Activated T-helper 2 cell treated with anti-CD3 and anti-CD28 coated beads, Interferon-gamma antibody, Interleukin-2, Interleukin-4, amounts not matched to agents 10 μg/mL and 5 μg/mL and 100 μg/mL, durations not matched to agents 14 hours and 24 hours and 36 hours (primary cell): Measurements from ENCODE around the gene TMEM169. TPM values are rescaled to one million over a fixed set of nuclear protein-coding genes. Genes with fewer than 3 reads are reported as not detected.
A peak's percentile ranks its signal among the peaks of the same experiment; 100 is the strongest.

ENCODE experiments used
- DNase-seq: peaks from one replicate; pipeline ENCODE4 v3.0.0; 2021; ENCODE audit warnings: low spot score
- H3K27ac Mint-ChIP-seq: one replicate; pipeline ENCODE4 v1.8.0; 2021; ENCODE audit warnings: mixed read lengths
- H3K27me3 Mint-ChIP-seq: one replicate; pipeline ENCODE4 v1.8.0; 2021; ENCODE audit warnings: low read depth, mixed read lengths
- H3K36me3 Mint-ChIP-seq: one replicate; pipeline ENCODE4 v1.8.0; 2021; ENCODE audit warnings: low read depth, mixed read lengths
- H3K4me1 Mint-ChIP-seq: one replicate; pipeline ENCODE4 v1.8.0; 2021; ENCODE audit warnings: low read depth, mixed read lengths
- H3K4me3 Mint-ChIP-seq: one replicate; pipeline ENCODE4 v1.8.0; 2021; ENCODE audit warnings: low read depth, mild to moderate bottlenecking, moderate library complexity, mixed read lengths
- H3K9me3 Mint-ChIP-seq: one replicate; pipeline ENCODE4 v1.8.0; 2021; ENCODE audit warnings: mixed read lengths
- intact Hi-C: fragments of 100-400 bp; cut with micrococcal nuclease; formaldehyde crosslinking; loops from one replicate; pipeline ENCODE4 v1.15.1; 2023
- total RNA-seq: library from RNA; stranded (reverse); gene quantifications from 2 replicates; pipeline ENCODE4 v1.2.3, GENCODE V29; 2022

Gene TMEM169
- total RNA-seq, 1 donor from 2014 or later: 1.3 TPM

- DNase-seq: no peak
- intact Hi-C loops: loop anchor here (1.0 to 5.0 kb wide), 6 partner anchors 26 to 1112 kb away; partner anchors contain the start of gene SMARCAL1
- peaks cover 57% of the 10 kb centered on the region for H3K4me1 Mint-ChIP-seq
Observed at GRCh38 chr2:216109962-216110614, 28.4 kb downstream of the TMEM169 start.

GRCh38 chr2:216110620-216111019 is 28.9 kb downstream of the TMEM169 start:
- H3K27ac Mint-ChIP-seq: peak overlapping the region; percentile 96
- H3K9me3 Mint-ChIP-seq: no peaks in the 10 kb centered on the region
- intact Hi-C loops: loop anchor here (1.0 to 5.0 kb wide), 4 partner anchors 76 to 1112 kb away; no protein-coding TSS in a partner anchor
- no peak for DNase-seq
- H3K27me3 Mint-ChIP-seq: no peaks in the 10 kb centered on the region
- H3K36me3 Mint-ChIP-seq: peaks cover 60% of the 10 kb centered on the region
- H3K4me1 Mint-ChIP-seq: peaks cover 61% of the 10 kb centered on the region
- H3K4me3 Mint-ChIP-seq: peak overlapping the region; percentile 96

More at GRCh38 chr2:216109962-216110614, 28.4 kb downstream of the TMEM169 start:
- peak overlapping the region; percentile 96 for H3K4me3 Mint-ChIP-seq
- no peaks in the 10 kb centered on the region for H3K9me3 Mint-ChIP-seq
- no peaks in the 10 kb centered on the region for H3K27me3 Mint-ChIP-seq
- H3K36me3 Mint-ChIP-seq: peaks cover 55% of the 10 kb centered on the region
- peak overlapping the region; percentile 96 for H3K27ac Mint-ChIP-seq

- Mint-ChIP-seq H3K27me3 (no peaks in the 10 kb centered on the region), H3K27ac (peak overlapping the region; percentile 37), H3K4me3 (peak overlapping the region; percentile 96), H3K9me3 (no peaks in the 10 kb centered on the region), H3K36me3 (peaks cover 63% of the 10 kb centered on the region), H3K4me1 (peaks cover 63% of the 10 kb centered on the region)
- no peak for DNase-seq
- intact Hi-C loops: loop anchor here (2.0 to 5.0 kb wide), 2 partner anchors 76 to 1111 kb away; no protein-coding TSS in a partner anchor
Observed at GRCh38 chr2:216111122-216111521, 29.4 kb downstream of the TMEM169 start.

- Mint-ChIP-seq H3K9me3 (no peaks in the 10 kb centered on the region), H3K27me3 (no peaks in the 10 kb centered on the region)
- intact Hi-C loops: loop anchor here (2.0 to 5.0 kb wide), 2 partner anchors 26 to 1109 kb away; no protein-coding TSS in a partner anchor
Observed at GRCh38 chr2:216112926-216113325, 31.2 kb downstream of the TMEM169 start.

GRCh38 chr2:216113572-216113971 is 31.9 kb downstream of the TMEM169 start:
- DNase-seq: no peak
- peaks cover 73% of the 10 kb centered on the region for H3K4me1 Mint-ChIP-seq
- H3K27me3 Mint-ChIP-seq: no peaks in the 10 kb centered on the region
- intact Hi-C loops: loop anchor here (2.0 to 5.0 kb wide), 2 partner anchors 25 to 1109 kb away; no protein-coding TSS in a partner anchor
- peaks cover 86% of the 10 kb centered on the region for H3K36me3 Mint-ChIP-seq
- no peak overlapping the region for H3K4me3 Mint-ChIP-seq
- H3K9me3 Mint-ChIP-seq: no peaks in the 10 kb centered on the region
- H3K27ac Mint-ChIP-seq: peak overlapping the region; percentile 82

More at GRCh38 chr2:216112926-216113325, 31.2 kb downstream of the TMEM169 start:
- no peak for DNase-seq
- Mint-ChIP-seq H3K27ac (peak overlapping the region; percentile 82), H3K4me3 (no peak overlapping the region), H3K36me3 (peaks cover 81% of the 10 kb centered on the region), H3K4me1 (peaks cover 76% of the 10 kb centered on the region)

- H3K36me3 Mint-ChIP-seq: peaks cover 92% of the 10 kb centered on the region
- H3K4me1 Mint-ChIP-seq: peaks cover 74% of the 10 kb centered on the region
- no peaks in the 10 kb centered on the region for H3K27me3 Mint-ChIP-seq
- peak overlapping the region; percentile 2 for H3K4me3 Mint-ChIP-seq
- DNase-seq: no peak
- intact Hi-C loops: loop anchor here (5.0 kb wide), 1 partner anchor 1108 kb away; no protein-coding TSS in a partner anchor
- H3K27ac Mint-ChIP-seq: peak overlapping the region; percentile 77
- no peaks in the 10 kb centered on the region for H3K9me3 Mint-ChIP-seq
Observed at GRCh38 chr2:216114382-216114713, 32.6 kb downstream of the TMEM169 start.

GRCh38 chr2:216114714-216115531 is 33.2 kb downstream of the TMEM169 start:
- no peaks in the 10 kb centered on the region for H3K27me3 Mint-ChIP-seq
- intact Hi-C loops: loop anchor here (5.0 kb wide), 1 partner anchor 1107 kb away; no protein-coding TSS in a partner anchor
- no peaks in the 10 kb centered on the region for H3K9me3 Mint-ChIP-seq
- peaks cover 77% of the 10 kb centered on the region for H3K4me1 Mint-ChIP-seq
- H3K4me3 Mint-ChIP-seq: peak overlapping the region; percentile 86
- H3K27ac Mint-ChIP-seq: peak overlapping the region; percentile 77
- H3K36me3 Mint-ChIP-seq: peaks cover 96% of the 10 kb centered on the region
- peak; percentile 94 for DNase-seq

- DNase-seq: no peak
- peaks cover 96% of the 10 kb centered on the region for H3K36me3 Mint-ChIP-seq
- H3K4me1 Mint-ChIP-seq: peaks cover 73% of the 10 kb centered on the region
- no peaks in the 10 kb centered on the region for H3K9me3 Mint-ChIP-seq
- peak overlapping the region; percentile 54 for H3K4me3 Mint-ChIP-seq
- no peaks in the 10 kb centered on the region for H3K27me3 Mint-ChIP-seq
- H3K27ac Mint-ChIP-seq: peak overlapping the region; percentile 66
- intact Hi-C loops: no loop called here
Observed at GRCh38 chr2:216116418-216116817, 34.7 kb downstream of the TMEM169 start.

GRCh38 chr2:216117561-216118340 is 36.0 kb downstream of the TMEM169 start:
- no peak for DNase-seq
- H3K36me3 Mint-ChIP-seq: peaks cover 96% of the 10 kb centered on the region
- peak overlapping the region; percentile 63 for H3K27ac Mint-ChIP-seq
- no peaks in the 10 kb centered on the region for H3K27me3 Mint-ChIP-seq
- peaks cover 69% of the 10 kb centered on the region for H3K4me1 Mint-ChIP-seq
- H3K9me3 Mint-ChIP-seq: no peaks in the 10 kb centered on the region
- H3K4me3 Mint-ChIP-seq: no peak overlapping the region
- intact Hi-C loops: no loop called here

- Mint-ChIP-seq H3K36me3 (peaks cover 95% of the 10 kb centered on the region), H3K27ac (peak overlapping the region; percentile 63), H3K4me1 (peaks cover 63% of the 10 kb centered on the region), H3K9me3 (no peaks in the 10 kb centered on the region), H3K27me3 (no peaks in the 10 kb centered on the region), H3K4me3 (no peak overlapping the region)
- intact Hi-C loops: no loop called here
- DNase-seq: no peak
Observed at GRCh38 chr2:216118474-216118873, 36.8 kb downstream of the TMEM169 start.

GRCh38 chr2:216119146-216119545 is 37.4 kb downstream of the TMEM169 start:
- peaks cover 94% of the 10 kb centered on the region for H3K36me3 Mint-ChIP-seq
- peak overlapping the region; percentile 31 for H3K4me3 Mint-ChIP-seq
- intact Hi-C loops: no loop called here
- no peaks in the 10 kb centered on the region for H3K27me3 Mint-ChIP-seq
- H3K4me1 Mint-ChIP-seq: peaks cover 57% of the 10 kb centered on the region
- H3K27ac Mint-ChIP-seq: peak overlapping the region; percentile 97
- DNase-seq: no peak
- no peaks in the 10 kb centered on the region for H3K9me3 Mint-ChIP-seq

- Mint-ChIP-seq H3K36me3 (peaks cover 94% of the 10 kb centered on the region), H3K9me3 (no peaks in the 10 kb centered on the region), H3K4me3 (peak overlapping the region; percentile 55), H3K27ac (peak overlapping the region; percentile 97), H3K4me1 (peaks cover 55% of the 10 kb centered on the region), H3K27me3 (no peaks in the 10 kb centered on the region)
- DNase-seq: no peak
- intact Hi-C loops: loop anchor here (1.0 to 5.0 kb wide), 4 partner anchors 12 to 232 kb away; partner anchors contain the start of genes PECR and TMEM169
Observed at GRCh38 chr2:216119986-216120385, 38.3 kb downstream of the TMEM169 start.
